ENCODE data around the gene NPAS3. TPM values are rescaled to one million over a fixed set of nuclear protein-coding genes. Genes with fewer than 3 reads are reported as not detected.

The NPAS3 gene
- total and polyA plus RNA-seq, 2 of the 8 experiments (the other 6 are each of a cell fraction or from before 2014, with no cell fraction given) = 0.11 to 0.60 TPM

- Histone ChIP-seq H2BK5ac (ENCODE audit: low read depth, low read length) (no peak overlapping the region), H2BK20ac (ENCODE audit: low read length) (no peak overlapping the region), H2AFZ (ENCODE audit: low read length) (no peak overlapping the region), H4K5ac (ENCODE audit: insufficient read length, low read depth, low read length) (no peak overlapping the region), H3K9me3 (ENCODE audit: insufficient read depth in 2 of 2, low read depth in 1 of 2, low read length in 1 of 2) (no peaks in the 10 kb centered on the region), H3K23ac (ENCODE audit: insufficient read length) (no peak overlapping the region), H4K8ac (ENCODE audit: extremely low read depth, insufficient read depth, low read length) (no peak overlapping the region), H2BK15ac (ENCODE audit: low read length) (no peak overlapping the region), H3K4ac (replicated peaks; ENCODE audit: insufficient read length, low read depth, low read length) (no peak overlapping the region), H3K4me1 (replicated peaks in 1 of 4; ENCODE audit: control insufficient read depth in 3 of 4, insufficient read depth in 4 of 4, low read length in 3 of 4) (no peaks in the 10 kb centered on the region), H3K27me3 (replicated peaks in 1 of 4; ENCODE audit: control insufficient read depth in 3 of 4, extremely low read depth in 1 of 4, insufficient read depth in 3 of 4, low read length in 3 of 4) (no peaks in the 10 kb centered on the region; a peak in 1 of 7 replicates), H3K23me2 (ENCODE audit: low read depth, low read length) (peaks cover 2% of the 10 kb centered on the region; the same call in 1 of the 2 replicates), H3K14ac (ENCODE audit: insufficient read length) (no peak overlapping the region), H3K79me1 (ENCODE audit: low read depth, low read length) (no peaks in the 10 kb centered on the region), H3K4me2 (ENCODE audit: insufficient read depth in 1 of 2, low read depth in 2 of 2, low read length in 2 of 2) (no peak overlapping the region), H3K36me3 (ENCODE audit: control insufficient read depth in 2 of 4, insufficient read depth in 4 of 4, low read length in 3 of 4) (no peaks in the 10 kb centered on the region), H4K91ac (replicated peaks; ENCODE audit: insufficient read length, low read length) (no peak overlapping the region), H3K27ac (ENCODE audit: low read depth, low read length) (no peak overlapping the region), H2AK5ac (ENCODE audit: low read depth, low read length) (no peak overlapping the region), H2BK12ac (ENCODE audit: low read depth, low read length) (no peak overlapping the region), H3K18ac (ENCODE audit: extremely low read depth, low read length) (no peak overlapping the region), H3K9ac (replicated peaks in 1 of 4; ENCODE audit: extremely low read depth in 1 of 4, low read depth in 3 of 4, low read length in 3 of 4) (no peak overlapping the region), H2BK120ac (replicated peaks; ENCODE audit: low read depth, low read length) (no peak overlapping the region), H4K20me1 (replicated peaks in 1 of 2; ENCODE audit: control insufficient read depth in 1 of 2, insufficient read depth in 2 of 2, low read length in 2 of 2) (no peaks in the 10 kb centered on the region), H3K79me2 (ENCODE audit: control insufficient read depth in 1 of 2, insufficient read depth in 2 of 2, low read length in 2 of 2) (no peaks in the 10 kb centered on the region), H3K56ac (replicated peaks; ENCODE audit: insufficient read length, low read depth, low read length) (no peak overlapping the region), H3K4me3 (ENCODE audit: extremely low read depth in 1 of 4, insufficient read depth in 2 of 4, low read depth in 3 of 4, low read length in 4 of 4) (no peak overlapping the region)
- TF ChIP-seq RFX5 (IDR thresholded peaks at IDR 0.05; ENCODE audit: borderline replicate concordance, low read depth, low read length) (no peak), HDAC2 (IDR thresholded peaks at IDR 0.05; ENCODE audit: borderline replicate concordance in 1 of 2, low read depth in 2 of 2, low read length in 2 of 2) (no peak), SIRT6 (IDR thresholded peaks at IDR 0.05; ENCODE audit: low read length) (no peak), POLR2AphosphoS5 (IDR thresholded peaks at IDR 0.05; ENCODE audit: low read depth, low read length) (no peak), CBX5 (IDR thresholded peaks at IDR 0.05; ENCODE audit: low read depth, low read length) (no peak), GTF2F1 (IDR thresholded peaks at IDR 0.05; ENCODE audit: borderline replicate concordance, low read depth, low read length) (no peak), PHF8 (conservative IDR thresholded peaks at IDR 0.05; ENCODE audit: low read depth, low read length) (no peak)
- FAIRE-seq (no peak), DNase-seq (ENCODE audit: low read depth in 1 of 2, low spot score in 2 of 2) (no peak)
- POLR2A ChIA-PET (ENCODE audit: partially characterized antibody) = no interaction called here
- WGBS, 2 experiments (ENCODE audit: extremely low coverage in 1 of 2, insufficient coverage in 1 of 2, insufficient read length in 1 of 2, insufficient replicate concordance in 2 of 2, low coverage in 1 of 2, low lambda C conversion rate in 2 of 2, missing lambda C conversion rate in 1 of 2) = 93% methylated on average over 2 of the region's 2 CpGs; no CpG with 5 or more reads in 1 of the 2 experiments
- CTCF ChIA-PET (ENCODE audit: partially characterized antibody) = interaction anchor here (1.0 to 1.4 kb wide), 2 partner anchors 413 to 489 kb away, joined by 3 read pairs; no protein-coding TSS in a partner anchor
Observed at GRCh38 chr14:33811721-33812120, 873.0 kb downstream of the NPAS3 start.

All from H1 (cell line).